NCI-H1105 treated with DMSO at 0.1 percent for 48 hours (cell line): ENCODE results near the gene SIRT3.
"Not testable (repeated sequence)": the region's sequence is repeated elsewhere in the genome, so short reads cannot be mapped to it uniquely, and the experiment has no call there.

Source experiments
- DNase-seq: peaks from one replicate; lab custom pipeline; 2025; lab: John Stamatoyannopoulos, UW

Gene SIRT3

DNA sequence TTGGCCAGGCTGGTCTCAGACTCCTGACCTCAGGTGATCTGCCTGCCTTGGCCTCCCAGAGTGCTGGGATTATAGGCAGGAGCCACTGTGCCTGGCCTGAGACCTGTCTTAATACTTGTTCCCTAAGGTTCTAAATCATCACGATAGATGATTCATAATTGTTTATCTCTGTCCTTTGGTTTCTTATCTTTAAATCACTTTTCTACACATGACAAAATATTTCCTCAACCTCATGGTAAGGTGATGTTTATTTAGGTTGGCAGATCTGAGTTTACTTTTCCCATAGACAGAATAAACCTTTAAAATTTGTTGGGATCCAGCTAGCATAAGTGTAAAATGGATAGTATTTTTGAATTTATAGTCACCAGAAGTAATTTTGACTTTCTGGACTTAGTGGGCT, 4.2 kb upstream of the SIRT3 start:
- DNase-seq: no peak

DNA sequence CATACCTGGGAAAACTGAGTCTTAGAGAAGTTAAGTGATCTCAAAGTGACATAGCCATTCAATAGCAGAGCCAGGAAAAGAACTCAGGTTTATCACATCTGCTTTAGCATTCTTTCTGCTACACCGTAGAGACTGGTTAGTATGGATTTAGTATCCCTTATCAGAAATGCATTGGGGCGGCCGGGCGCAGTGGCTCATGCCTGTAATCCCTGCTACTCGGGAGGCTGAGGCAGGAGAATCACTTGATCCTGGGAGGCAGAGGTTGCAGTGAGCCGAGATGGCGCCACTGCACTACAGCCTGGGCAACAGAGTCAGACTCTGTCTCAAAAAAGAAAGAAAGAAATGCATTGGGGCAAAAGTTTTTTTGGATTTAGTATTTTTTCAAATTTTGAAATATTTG, 2.2 kb upstream of the SIRT3 start:
- not testable (repeated sequence) for DNase-seq

DNA sequence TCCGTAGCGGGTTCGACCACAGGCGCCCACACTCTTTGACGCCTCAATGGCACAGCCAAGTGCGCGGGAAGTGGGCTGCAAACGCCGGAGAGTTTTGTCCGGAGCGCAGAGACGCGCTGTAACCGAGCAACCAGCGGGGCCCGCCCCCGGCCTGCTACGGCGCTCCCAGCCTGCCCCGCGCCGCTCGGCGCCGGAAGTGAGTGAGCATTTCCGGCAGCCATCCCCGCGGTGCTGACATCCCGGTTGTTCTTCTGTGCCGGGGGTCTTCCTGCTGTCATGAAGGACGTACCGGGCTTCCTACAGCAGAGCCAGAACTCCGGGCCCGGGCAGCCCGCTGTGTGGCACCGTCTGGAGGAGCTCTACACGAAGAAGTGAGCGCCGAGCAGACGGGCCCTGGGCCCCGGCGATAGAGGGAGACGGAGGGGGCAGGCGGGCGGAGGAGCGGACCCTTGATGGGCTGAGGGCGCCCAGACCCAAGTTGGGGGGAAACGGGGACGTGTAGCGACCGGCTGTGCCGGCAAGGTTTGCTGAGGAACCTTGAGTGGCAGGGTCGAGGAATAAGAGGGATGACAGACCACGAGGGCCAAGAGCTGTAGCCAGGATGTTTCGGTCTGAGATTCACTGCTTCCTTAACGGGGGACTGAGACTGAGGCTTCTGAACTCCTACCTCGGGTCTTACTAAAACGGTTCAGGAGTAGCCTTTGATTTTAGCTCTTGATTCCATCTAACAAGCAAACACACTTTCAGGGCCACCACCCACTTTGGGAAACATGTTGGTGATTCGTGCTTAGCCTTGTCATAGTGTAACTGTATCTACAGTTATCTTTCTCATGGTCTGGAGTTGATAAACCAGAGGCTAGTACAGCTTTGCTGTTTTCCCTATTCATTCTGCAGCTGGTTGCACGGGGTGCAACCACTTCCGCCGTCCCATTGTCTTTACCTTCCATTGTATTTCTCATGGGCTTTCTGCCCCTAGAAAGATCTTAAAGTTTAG, 929 bp upstream of the SIRT3 start, which contains the start of gene PSMD13:
Gene PSMD13, plus strand, starts transcription at position 203 of the 994 bp plus-strand sequence. Its CDS starts 74 bp downstream, at position 277.
- DNase-seq: peak; percentile 77

DNA sequence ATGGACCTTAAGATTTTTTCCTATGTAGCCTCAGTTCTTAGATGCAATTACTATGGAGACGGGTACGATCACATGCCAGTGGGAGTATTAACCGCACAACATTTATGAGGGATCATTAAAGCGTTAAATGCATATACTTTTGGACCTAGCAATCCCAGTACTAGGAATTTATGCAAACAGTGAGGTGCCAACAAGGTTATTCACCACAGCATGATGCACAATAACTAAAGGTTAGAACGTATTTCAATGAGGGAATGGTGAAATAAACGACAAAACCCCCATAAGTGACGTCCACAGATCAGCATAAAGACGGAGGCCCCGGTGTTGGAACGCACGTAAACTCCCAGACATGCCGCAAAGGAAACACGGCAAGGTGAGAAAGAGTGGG, 539 bp downstream of the SIRT3 start:
- DNase-seq: peak; percentile 35

DNA sequence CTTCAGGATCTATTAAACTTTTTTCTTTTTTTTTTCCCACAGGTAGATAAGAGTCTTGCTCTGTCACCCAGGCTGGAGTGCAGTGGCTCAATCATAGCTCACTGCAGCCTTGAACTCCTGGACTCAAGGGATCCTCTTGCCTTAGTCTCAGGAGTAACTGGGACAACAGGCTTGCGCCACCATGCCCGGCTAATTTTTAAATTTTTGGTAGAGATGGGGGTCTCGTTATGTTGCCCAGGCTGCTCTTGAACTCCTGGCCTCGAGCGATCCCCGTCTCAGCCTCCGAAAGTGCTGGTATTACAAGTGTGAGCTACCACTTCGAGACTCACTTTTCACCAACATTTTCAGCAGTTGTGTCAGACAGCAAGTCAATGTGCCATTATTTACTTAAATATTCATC, 962 bp downstream of the SIRT3 start:
- no peak for DNase-seq

DNA sequence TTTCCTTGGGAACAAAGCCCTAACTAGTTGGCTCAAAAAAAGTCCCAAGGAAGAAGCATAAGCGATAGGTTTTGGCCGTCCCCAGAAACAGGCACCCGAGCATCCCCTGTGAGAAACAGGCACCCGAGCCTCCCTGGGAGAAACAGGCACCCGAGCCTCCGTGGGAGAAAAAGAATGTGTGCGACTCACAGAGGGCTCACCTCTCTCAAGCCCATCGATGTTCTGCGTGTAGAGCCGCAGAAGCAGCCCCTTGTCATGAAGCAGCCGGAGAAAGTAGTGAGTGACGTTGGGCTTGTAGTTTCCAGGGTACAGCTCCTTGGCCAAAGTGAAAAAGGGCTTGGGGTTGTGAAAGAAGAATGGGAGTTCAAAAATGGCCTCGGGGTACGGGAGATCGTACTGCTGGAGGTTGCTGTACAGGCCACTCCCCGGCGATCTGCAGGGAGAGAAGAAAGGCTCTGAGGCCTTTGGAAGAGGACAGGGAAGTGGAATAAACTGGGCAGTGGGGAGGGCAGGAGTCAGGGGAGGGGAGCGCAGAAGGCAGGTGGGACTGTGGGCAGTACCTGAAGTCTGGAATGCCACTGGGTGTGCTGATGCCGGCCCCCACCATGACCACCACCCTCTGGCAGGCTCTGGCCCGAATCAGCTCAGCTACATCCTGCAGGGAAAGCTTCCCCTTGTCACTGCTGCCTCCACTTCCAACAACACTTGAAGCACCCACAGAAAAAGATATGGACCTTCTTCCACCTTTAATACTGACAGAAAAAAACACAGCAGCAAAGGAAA, 3.2 kb downstream of the SIRT3 start:
- DNase-seq: no peak

DNA sequence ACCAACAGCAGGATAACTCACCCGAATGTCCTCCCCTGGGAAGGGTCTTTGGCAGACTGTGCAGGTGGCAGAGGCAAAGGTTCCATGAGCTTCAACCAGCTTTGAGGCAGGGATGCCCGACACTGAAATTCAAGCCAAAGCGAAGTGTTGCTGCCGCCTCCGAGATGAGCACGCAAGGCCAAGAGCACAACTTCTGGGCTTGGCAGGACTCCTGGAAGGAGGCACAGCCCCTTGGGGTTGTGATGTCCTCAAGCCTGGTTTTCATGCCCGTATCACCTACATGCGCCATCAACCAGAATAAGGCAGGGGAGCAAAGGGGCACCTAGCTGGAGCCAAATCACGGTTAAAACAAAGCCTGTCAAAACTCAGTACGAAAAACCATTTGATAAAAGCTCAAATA, 5.7 kb downstream of the SIRT3 start:
- DNase-seq: no peak

DNA sequence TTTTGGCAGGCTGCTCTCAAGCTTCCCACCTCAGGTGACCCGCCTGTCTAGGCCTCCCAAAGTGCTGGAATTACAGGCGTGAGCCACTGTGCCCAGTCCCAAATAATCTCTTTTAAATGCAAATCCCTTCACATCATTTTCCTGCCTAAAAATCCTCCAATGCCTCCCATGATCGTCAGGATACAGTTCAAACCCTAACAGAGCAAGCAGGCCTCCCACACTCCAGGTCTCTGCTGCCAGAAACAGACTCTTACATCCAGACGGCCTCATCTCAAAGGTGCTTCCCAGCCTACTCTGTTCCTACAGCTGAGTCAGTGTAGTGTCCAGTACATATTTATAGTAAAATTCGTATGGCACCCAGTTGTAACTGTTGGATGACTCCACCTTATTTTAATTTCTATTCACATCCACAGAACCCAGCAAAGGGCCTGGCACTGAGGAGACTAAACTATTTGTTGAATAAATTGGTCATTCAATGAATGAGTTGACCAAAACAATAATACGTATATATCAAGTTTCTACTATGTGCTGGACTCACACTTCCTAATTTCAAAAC, 8.2 kb downstream of the SIRT3 start:
- DNase-seq: no peak

DNA sequence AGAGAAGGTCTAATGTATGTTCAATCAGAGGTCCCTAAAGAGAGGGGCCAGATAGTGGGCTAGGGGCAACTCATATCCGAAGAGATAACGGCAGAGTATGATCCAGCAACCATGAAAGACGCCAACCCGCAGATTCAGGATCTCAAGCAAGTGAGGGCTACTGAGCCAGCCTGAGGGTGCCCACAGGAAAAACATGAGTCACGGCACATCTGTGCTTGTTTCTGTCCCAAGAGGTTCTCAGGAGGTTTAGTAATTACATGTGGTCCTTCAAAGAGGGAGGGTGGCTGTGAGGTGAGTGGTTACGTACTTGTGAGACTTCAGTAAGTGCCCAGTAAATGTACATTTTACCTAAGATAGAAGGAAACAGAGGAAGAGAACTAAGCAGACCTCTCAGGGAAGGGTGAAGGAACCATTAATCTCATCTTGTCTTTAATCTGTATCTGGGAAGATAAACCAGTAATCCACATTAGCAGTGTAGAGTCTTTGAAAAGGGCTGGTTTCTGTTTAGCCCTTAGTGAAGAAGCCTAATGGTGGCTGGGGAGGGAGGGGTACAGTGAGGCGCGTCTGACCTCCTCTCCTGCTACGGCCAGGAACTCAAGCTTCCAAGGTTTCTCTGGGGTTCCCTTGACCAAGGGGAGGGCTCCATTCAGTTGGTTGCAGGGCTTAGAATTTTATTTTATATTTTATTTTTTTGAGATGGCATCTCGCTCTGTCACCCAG, 10.2 kb downstream of the SIRT3 start:
- DNase-seq: no peak

DNA sequence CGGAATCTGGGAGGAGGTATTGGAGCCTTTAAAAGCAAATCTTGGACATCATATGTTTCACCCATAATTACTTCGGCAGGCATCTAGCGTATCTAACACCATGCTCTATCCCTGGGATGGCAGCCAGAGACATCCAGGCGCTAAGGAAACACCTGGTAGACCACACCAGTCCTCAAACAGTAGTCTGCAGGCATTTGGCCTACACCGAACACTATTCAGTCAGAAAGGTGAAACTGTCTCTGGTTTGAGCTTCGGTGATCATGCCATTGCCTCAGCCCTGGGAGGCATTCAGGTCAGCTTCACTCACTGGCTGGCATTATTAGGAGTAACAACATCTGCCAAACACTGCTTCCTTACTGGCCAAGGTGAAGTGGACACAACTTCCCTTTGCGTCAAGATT, 11.7 kb downstream of the SIRT3 start:
- no peak for DNase-seq

DNA sequence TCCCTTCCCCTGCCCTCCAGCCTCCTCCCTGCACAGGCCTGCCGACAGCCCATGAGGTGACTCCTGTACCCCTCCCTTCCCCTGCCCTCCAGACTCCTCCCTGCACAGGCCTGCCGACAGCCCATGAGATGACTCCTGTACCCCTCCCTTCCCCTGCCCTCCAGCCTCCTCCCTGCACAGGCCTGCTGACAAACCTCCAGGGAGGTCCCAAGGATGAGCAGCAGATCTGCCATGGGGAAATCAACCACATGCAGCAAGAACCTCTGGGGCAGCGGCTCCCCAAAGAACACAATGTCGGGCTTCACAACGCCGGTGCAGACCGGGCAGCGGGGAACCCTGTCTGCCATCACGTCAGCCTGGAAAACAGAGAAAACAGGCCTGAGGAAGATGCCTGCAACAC, 12.3 kb downstream of the SIRT3 start:
- no peak for DNase-seq

DNA sequence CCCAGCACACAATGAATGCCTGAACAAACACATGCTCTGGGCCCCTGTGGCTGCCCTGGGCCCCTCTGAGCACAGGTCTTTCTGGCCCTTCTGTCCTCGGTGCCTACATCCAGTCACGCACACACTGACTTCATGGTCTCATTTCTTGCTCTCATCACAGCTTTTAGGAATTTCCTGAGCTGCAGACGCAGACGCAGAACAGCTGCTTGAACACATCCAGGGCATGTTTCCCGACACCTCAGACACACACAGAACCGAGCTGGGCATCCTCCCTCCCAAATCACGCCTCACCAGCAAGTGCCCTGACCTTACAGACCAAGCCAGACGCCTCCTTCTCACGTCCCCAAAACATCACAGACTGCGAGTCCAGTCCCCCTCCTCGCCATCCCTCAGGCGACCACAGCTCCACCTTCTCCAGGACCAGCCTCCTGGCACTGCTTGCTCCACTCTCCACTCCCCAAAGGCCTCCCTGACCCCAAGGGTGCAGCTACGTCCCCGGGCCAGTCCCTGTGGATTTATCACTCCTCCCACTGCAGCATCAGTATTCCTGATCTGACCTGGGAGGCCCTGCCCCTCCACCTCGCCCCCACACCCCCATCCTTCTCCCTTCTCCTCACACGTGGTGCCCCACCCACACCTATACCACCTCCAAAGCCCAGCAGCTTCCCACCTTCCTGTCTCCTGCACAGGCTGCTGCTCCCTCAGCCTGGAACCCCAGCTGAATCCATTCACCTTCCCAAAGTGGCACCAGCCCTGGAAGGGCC, 12.9 kb downstream of the SIRT3 start:
- DNase-seq: no peak

DNA sequence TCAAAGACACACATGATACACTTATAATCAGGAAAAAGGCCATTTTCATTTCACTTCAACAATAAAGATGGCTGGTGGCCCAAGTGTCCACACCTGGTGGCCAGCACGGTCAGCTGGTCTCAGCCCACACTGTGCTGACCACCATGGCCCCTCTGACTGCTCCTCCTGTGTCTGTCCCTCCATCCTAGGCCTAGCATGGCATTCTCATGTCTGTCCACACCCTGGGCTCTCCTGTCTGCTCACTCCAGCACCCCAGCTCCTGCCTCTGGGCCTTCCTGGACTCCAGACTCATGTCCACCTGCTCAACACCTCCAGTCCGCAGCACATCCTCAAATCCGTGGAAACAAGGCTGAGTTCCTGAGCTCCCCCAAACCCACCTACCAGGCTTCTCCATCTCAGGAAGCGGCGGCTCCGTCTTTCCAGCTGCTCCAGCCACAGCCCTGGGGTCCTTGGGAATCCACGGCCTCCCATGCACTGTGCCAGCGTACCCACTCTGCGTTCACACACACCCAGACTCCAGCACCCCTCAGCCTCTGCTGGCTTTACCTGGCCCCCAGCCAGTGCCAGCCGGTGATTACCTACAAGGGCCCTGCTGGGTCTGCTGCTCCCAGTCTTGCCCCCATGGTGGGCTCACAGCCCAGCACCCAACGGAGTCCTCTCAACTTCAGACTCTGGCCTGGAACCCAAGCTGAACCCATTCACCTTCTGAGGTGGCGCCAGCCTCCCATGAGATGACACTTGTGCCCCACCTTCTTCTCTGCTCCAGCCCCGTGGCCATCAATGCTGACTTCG, 13.9 kb downstream of the SIRT3 start:
- DNase-seq: no peak

DNA sequence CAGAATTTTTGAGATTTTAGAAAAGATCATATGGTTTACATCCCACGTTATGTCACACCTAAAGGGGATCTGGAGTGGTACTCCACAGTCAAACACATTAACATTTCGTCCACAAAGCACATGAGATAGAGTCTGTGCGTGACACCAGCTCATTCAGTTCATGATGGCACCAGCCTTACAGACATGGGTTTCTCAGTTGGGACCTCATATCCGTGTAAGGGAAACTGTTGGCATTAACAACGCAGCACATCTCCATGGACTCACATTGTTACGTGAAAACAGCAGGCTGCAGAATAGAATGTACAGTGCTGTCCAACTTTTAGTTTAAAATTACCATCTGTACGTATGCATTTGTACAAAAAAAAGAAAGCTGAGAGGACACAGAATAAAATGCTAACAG, 14.6 kb downstream of the SIRT3 start:
- no peak for DNase-seq

DNA sequence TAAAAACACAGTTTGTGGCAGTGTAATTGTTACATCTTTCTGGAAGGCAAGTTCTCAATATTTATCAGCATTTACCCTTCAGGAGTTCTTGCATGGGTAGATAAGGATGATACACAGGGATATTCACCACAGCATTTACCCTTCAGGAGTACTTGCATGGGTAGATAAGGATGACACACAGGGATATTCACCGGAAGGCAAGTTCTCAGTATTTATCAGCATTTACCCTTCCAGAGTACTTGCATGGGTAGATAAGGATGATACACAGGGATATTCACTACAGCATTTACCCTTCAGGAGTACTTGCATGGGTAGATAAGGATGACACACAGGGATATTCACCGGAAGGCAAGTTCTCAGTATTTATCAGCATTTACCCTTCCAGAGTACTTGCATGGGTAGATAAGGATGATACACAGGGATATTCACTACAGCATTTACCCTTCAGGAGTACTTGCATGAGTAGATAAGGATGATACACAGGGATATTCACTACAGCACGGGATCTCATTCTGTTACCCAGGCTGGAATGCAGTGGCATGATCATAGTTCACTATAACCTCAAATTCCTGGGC, 15.4 kb downstream of the SIRT3 start:
- not testable (repeated sequence) for DNase-seq

DNA sequence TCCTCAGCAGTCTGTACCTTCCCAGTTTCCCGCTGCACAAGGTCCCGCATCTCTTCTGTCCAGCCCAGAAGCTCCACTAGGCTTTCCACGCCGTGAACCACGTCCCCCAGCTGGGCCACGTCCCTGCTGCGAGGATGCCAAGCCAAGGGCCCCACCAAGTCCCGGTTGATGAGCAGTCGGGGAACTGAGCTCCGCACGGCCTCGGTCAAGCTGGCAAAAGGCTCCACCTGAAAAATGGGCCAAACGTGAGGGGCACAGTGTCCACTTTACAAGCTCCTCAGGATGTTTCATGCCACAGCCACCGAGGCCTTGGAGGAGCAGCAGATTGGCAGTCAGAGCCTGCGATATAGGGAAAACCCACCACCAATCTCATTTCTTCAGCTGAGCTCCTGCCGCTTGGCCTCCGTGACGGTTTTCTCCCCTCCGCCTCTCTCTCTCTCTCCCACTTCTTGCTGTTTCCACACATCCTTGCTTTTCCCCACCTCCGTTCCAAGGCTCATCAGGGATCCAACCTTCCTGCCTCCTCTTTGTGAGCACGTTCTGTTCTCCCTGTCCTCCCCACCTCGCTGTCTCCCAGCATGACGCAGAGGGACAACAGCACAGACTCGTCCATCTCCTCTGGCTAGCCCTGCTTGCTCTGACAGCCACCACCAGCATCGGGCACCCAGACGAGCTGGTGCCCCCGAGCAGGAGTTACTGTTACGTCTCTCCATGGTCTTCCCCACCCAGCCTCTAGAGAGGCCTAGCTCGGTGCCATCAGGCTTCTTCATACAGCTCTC, 17.1 kb downstream of the SIRT3 start:
- no peak for DNase-seq

DNA sequence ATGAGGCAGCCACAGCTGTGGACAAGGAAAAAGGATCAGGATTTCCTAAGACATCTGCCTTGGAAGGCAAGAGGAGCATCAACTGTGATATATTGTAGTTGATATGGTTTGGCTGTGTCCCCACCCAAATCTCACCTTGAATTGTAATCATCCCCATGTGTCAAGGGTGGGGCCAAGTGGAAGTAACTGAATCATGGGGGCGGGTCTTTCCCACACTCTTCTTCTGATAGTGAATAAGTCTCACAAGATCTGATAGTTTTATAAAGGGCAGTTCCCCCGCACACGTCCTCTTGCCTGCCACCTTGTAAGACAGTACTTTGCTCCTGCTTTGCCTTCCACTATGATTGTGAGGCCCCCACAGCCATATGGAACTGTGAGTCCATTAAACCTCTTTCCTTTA, 18.4 kb downstream of the SIRT3 start:
- DNase-seq: no peak

DNA sequence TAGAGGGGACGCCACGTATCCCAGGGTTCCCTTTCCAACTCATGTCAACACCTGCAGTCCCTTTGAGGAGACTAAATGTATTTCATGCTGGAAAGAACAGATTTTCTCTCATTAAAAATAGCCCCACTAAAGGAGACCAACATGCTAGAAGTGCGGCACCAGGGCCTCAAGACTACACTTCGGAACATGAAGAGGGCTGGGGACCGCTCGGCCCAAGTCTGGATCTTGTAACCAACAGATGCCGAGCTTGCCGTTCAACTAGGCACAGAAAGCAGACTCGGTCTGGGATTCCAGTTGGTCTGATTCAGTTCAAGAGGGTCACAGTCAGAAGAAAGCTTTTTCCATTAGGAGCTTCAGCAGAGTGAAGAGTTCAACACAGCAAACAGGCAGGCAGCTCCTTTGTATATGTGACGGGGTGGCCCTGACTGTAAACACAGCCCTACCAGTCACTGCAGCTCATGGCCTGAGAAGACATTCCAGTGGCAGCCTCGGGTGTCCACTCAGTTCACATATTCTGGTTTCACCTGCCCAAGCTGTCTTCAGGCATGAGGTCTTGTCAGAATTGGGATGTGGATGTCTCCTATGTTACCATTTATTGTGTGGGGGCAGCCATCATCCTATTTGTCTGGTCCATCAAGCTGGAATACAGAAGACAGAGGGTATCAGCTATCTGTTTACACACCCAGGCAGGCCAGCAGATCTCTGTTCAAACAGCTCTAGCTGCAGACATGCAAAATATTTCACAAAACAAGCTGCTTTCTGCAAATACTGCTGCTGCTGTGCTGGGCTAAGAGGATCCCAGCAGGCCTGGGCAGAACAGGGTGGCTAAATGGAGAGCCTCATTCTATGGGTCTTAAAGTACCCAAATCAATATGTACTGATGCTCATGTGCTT, 19.8 kb downstream of the SIRT3 start:
- DNase-seq: no peak
